WTC11 (cell line): ENCODE results near the gene MXRA8. TPM values are rescaled to one million over a fixed set of nuclear protein-coding genes. Genes with fewer than 3 reads are reported as not detected.

Source experiments
- ATAC-seq: fragments of 200-7000 bp; cut with Tn5 transposase; 2 replicates; pipeline ENCODE4 v1.10.0; 2021; ENCODE audit warnings: mild to moderate bottlenecking, moderate library complexity
- CTCF ChIA-PET: fragments of 300-600 bp; sonication (Branson Sonifier 250); formaldehyde crosslinking; loops from one replicate; lab custom pipeline; 2021; ENCODE audit warnings: antibody characterized with exemption; lab: Charles Lee
- POLR2A ChIA-PET: fragments of 350-600 bp; sonication (Branson Sonifier 250); formaldehyde crosslinking; loops from one replicate; lab custom pipeline; 2021; ENCODE audit warnings: antibody characterized with exemption; lab: Charles Lee
- DNase-seq: peaks from one replicate; pipeline ENCODE4 v3.0.0; 2021; ENCODE audit warnings: low spot score
- H3K27ac Mint-ChIP-seq: 2 replicates; pipeline ENCODE4 v1.8.0; 2021; ENCODE audit warnings: mixed read lengths
- H3K27me3 Mint-ChIP-seq: 2 replicates; pipeline ENCODE4 v1.8.0; 2021; ENCODE audit warnings: low read depth, mild to moderate bottlenecking, moderate library complexity, mixed read lengths
- H3K36me3 Mint-ChIP-seq: 2 replicates; pipeline ENCODE4 v1.8.0; 2021; ENCODE audit warnings: mixed read lengths
- H3K4me1 Mint-ChIP-seq: 2 replicates; pipeline ENCODE4 v1.8.0; 2022; ENCODE audit warnings: mixed read lengths
- H3K4me3 Mint-ChIP-seq: 2 replicates; pipeline ENCODE4 v1.8.0; 2021; ENCODE audit warnings: mild to moderate bottlenecking, moderate library complexity, mixed read lengths
- H3K9me3 Mint-ChIP-seq: 2 replicates; pipeline ENCODE4 v1.8.0; 2021; ENCODE audit warnings: mixed read lengths
- ESRRA ChIP-seq: sonication (generic); formaldehyde crosslinking; IDR thresholded peaks from 2 replicates; pipeline ENCODE4 v1.8.1; 2022; ENCODE audit warnings: mild to moderate bottlenecking, missing genetic modification reagents, borderline replicate concordance
- ETV6 ChIP-seq: sonication (generic); formaldehyde crosslinking; IDR thresholded peaks from 2 replicates; pipeline ENCODE4 v1.8.1; 2022; ENCODE audit warnings: mild to moderate bottlenecking, missing genetic modification reagents
- GTF2I ChIP-seq: fragments of 250-450 bp; sonication (Bioruptor Pico); conservative IDR thresholded peaks from 2 replicates; pipeline ENCODE4 v1.4.0; 2021; ENCODE audit warnings: mild to moderate bottlenecking
- MYBL2 ChIP-seq: sonication (generic); formaldehyde crosslinking; IDR thresholded peaks from 2 replicates; pipeline ENCODE4 v1.8.1; 2023; ENCODE audit warnings: mild to moderate bottlenecking, moderate library complexity, missing genetic modification reagents
- NFYB ChIP-seq: sonication (generic); formaldehyde crosslinking; conservative IDR thresholded peaks from 2 replicates; pipeline ENCODE4 v1.8.0; 2022; ENCODE audit warnings: low read depth, missing genetic modification reagents
- RELA ChIP-seq: sonication (generic); formaldehyde crosslinking; IDR thresholded peaks from 2 replicates; pipeline ENCODE4 v1.8.1; 2022; ENCODE audit warnings: missing genetic modification reagents, mild to moderate bottlenecking, borderline replicate concordance
- SP1 ChIP-seq: sonication (generic); formaldehyde crosslinking; conservative IDR thresholded peaks from 2 replicates; pipeline ENCODE4 v1.8.1; 2022; ENCODE audit warnings: missing genetic modification reagents
- TEAD1 ChIP-seq: sonication (generic); formaldehyde crosslinking; IDR thresholded peaks from 2 replicates; pipeline ENCODE4 v1.8.0; 2022; ENCODE audit warnings: mild to moderate bottlenecking, missing genetic modification reagents
- ZNF416 ChIP-seq: fragments of 250-450 bp; sonication (Bioruptor Pico); IDR thresholded peaks from 2 replicates; pipeline ENCODE4 v1.9.0; 2021; ENCODE audit warnings: mild to moderate bottlenecking, inconsistent platforms
- ZNF423 ChIP-seq: fragments of 250-450 bp; sonication (Bioruptor Pico); IDR thresholded peaks from 2 replicates; pipeline ENCODE4 v2.1.2; 2022; ENCODE audit warnings: mild to moderate bottlenecking, moderate library complexity
- total RNA-seq: library from RNA; stranded (reverse); gene quantifications from 3 replicates; pipeline ENCODE4 v1.2.3, GENCODE V29; 2021
- TF ChIP-seq, protein P1 (sequence below): sonication (generic); formaldehyde crosslinking; IDR thresholded peaks from 2 replicates; pipeline ENCODE4 v1.8.1; 2022; ENCODE audit warnings: low read depth, mild to moderate bottlenecking, moderate library complexity, missing genetic modification reagents, borderline replicate concordance
- TF ChIP-seq, protein P2 (sequence below): sonication (generic); formaldehyde crosslinking; IDR thresholded peaks from 2 replicates; pipeline ENCODE4 v1.8.0; 2022; ENCODE audit warnings: mild to moderate bottlenecking, missing genetic modification reagents
- TF ChIP-seq, protein P3 (sequence below): sonication (generic); formaldehyde crosslinking; IDR thresholded peaks from 2 replicates; pipeline ENCODE4 v1.8.0; 2023; ENCODE audit warnings: mild to moderate bottlenecking, missing genetic modification reagents
- TF ChIP-seq, protein P4 (sequence below): sonication (generic); formaldehyde crosslinking; IDR thresholded peaks from 2 replicates; pipeline ENCODE4 v1.8.0; 2022; ENCODE audit warnings: mild to moderate bottlenecking, missing genetic modification reagents
- TF ChIP-seq, protein P5 (sequence below): sonication (generic); formaldehyde crosslinking; IDR thresholded peaks from 2 replicates; pipeline ENCODE4 v1.8.0; 2023; ENCODE audit warnings: missing genetic modification reagents
- TF ChIP-seq, protein P6 (sequence below): fragments of 250-450 bp; sonication (Bioruptor Pico); conservative IDR thresholded peaks from 2 replicates; pipeline ENCODE4 v1.9.0; 2021; ENCODE audit warnings: mild to moderate bottlenecking
- TF ChIP-seq, protein P7 (sequence below): sonication (generic); formaldehyde crosslinking; IDR thresholded peaks from 2 replicates; pipeline ENCODE4 v1.8.1; 2023; ENCODE audit warnings: mild to moderate bottlenecking, missing genetic modification reagents

The MXRA8 gene
- total RNA-seq, 1 experiment from 2014 or later = 6.7 TPM

DNA sequence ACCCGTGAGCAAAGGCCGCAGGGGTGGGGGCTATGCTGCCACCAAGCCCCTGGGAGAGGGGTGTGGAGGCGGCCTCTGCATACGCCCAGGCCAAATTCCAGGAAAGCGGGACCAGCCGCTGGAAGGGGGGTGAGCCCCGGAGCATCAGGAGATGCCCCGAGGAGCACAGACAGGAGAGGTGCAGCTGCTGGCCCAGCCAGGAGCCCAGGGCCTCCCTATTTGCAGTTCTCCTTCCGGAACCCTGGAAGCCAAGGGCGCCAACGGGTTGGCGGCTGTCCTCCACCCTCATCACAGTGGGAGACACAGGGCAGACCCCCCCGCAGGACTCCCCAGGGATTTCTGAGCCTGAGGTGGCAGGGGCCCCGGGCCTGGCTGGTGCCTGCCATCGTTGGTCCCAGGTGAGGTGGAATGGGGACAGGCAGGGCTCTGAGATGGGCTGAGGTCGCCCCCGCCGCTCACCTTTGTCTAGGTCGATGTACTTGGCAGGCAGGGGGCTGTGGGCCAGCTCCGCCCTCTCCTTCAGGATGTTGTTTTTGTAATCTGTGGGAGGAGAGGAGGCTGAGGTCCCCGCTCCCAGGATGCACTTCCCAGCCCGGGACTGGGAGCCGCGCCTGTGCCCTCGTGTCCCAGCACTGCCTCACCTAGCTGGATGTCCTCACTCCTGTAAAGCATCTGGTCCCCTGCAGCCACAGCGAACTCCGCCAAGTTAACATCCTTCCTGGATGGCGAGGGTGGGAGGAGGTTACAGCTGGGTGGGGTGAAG lies 4.8 kb downstream of the MXRA8 start (continued):
- 0 out of 2 replicates have a peak, but pooled peaks have one; percentile 11 for TF ChIP-seq MYBL2 (CRISPR knock-in tag)
- TF ChIP-seq TEAD1 (CRISPR knock-in tag) = peak; percentile 73; the same call in 1 of the 2 replicates
- TF ChIP-seq GTF2I = no peak
- TF ChIP-seq, protein P1, sequence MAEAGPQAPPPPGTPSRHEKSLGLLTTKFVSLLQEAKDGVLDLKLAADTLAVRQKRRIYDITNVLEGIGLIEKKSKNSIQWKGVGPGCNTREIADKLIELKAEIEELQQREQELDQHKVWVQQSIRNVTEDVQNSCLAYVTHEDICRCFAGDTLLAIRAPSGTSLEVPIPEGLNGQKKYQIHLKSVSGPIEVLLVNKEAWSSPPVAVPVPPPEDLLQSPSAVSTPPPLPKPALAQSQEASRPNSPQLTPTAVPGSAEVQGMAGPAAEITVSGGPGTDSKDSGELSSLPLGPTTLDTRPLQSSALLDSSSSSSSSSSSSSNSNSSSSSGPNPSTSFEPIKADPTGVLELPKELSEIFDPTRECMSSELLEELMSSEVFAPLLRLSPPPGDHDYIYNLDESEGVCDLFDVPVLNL (CRISPR knock-in tag) = 0 out of 2 replicates have a peak, but pooled peaks have one; percentile 22
- TF ChIP-seq, protein P2, sequence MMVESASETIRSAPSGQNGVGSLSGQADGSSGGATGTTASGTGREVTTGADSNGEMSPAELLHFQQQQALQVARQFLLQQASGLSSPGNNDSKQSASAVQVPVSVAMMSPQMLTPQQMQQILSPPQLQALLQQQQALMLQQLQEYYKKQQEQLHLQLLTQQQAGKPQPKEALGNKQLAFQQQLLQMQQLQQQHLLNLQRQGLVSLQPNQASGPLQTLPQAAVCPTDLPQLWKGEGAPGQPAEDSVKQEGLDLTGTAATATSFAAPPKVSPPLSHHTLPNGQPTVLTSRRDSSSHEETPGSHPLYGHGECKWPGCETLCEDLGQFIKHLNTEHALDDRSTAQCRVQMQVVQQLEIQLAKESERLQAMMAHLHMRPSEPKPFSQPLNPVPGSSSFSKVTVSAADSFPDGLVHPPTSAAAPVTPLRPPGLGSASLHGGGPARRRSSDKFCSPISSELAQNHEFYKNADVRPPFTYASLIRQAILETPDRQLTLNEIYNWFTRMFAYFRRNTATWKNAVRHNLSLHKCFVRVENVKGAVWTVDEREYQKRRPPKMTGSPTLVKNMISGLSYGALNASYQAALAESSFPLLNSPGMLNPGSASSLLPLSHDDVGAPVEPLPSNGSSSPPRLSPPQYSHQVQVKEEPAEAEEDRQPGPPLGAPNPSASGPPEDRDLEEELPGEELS = peak; percentile 34; the same call in 1 of the 2 replicates
- no peak for TF ChIP-seq SP1
- TF ChIP-seq ETV6 (CRISPR knock-in tag) = peak; percentile 61; the same call in 1 of the 2 replicates
- TF ChIP-seq ESRRA (CRISPR knock-in tag) = no peak
- TF ChIP-seq, protein P3, sequence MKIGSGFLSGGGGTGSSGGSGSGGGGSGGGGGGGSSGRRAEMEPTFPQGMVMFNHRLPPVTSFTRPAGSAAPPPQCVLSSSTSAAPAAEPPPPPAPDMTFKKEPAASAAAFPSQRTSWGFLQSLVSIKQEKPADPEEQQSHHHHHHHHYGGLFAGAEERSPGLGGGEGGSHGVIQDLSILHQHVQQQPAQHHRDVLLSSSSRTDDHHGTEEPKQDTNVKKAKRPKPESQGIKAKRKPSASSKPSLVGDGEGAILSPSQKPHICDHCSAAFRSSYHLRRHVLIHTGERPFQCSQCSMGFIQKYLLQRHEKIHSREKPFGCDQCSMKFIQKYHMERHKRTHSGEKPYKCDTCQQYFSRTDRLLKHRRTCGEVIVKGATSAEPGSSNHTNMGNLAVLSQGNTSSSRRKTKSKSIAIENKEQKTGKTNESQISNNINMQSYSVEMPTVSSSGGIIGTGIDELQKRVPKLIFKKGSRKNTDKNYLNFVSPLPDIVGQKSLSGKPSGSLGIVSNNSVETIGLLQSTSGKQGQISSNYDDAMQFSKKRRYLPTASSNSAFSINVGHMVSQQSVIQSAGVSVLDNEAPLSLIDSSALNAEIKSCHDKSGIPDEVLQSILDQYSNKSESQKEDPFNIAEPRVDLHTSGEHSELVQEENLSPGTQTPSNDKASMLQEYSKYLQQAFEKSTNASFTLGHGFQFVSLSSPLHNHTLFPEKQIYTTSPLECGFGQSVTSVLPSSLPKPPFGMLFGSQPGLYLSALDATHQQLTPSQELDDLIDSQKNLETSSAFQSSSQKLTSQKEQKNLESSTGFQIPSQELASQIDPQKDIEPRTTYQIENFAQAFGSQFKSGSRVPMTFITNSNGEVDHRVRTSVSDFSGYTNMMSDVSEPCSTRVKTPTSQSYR = 0 out of 2 replicates have a peak, but pooled peaks have one; percentile 33
- TF ChIP-seq, protein P4, sequence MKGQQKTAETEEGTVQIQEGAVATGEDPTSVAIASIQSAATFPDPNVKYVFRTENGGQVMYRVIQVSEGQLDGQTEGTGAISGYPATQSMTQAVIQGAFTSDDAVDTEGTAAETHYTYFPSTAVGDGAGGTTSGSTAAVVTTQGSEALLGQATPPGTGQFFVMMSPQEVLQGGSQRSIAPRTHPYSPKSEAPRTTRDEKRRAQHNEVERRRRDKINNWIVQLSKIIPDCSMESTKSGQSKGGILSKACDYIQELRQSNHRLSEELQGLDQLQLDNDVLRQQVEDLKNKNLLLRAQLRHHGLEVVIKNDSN (CRISPR knock-in tag) = 0 out of 2 replicates have a peak, but pooled peaks have one; percentile 28
- TF ChIP-seq, protein P5, sequence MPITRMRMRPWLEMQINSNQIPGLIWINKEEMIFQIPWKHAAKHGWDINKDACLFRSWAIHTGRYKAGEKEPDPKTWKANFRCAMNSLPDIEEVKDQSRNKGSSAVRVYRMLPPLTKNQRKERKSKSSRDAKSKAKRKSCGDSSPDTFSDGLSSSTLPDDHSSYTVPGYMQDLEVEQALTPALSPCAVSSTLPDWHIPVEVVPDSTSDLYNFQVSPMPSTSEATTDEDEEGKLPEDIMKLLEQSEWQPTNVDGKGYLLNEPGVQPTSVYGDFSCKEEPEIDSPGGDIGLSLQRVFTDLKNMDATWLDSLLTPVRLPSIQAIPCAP = no peak

DNA sequence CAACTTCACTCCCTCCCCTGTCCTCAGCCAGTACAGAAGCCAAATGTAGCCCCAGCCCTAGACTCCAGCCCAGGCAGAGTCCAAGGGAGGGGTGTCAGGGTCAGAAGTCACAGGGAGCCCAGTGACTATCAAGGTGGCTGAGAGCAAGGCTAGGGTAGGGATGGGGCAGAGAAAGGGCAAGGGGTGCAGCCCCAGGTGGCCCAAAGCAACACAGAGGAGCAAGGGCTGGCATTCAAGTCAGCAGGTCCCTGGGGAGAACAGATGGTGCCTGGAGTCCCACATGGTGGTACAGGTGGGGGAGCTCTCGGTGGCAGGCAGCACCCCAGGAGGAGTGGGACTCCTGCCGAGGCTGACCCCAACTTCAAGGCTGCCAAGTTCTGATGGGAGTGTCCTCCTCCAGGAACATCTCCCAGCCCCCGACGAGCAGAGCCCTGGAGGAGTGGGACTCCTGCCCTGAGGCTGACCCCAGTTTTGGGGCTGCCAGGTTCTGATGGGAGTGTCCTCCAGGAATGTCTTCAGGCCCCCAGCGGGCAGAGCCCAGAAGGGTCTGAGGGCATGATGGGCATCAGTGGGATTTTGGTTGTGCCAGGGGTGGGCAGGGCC lies 5.5 kb downstream of the MXRA8 start:
- DNase-seq (no peak), ATAC-seq (no peak)
- Mint-ChIP-seq H3K9me3 (no peaks in the 10 kb centered on the region), H3K27ac (no peak overlapping the region; the same call in 1 of the 2 replicates), H3K36me3 (no peaks in the 10 kb centered on the region), H3K4me3 (peak overlapping the region; percentile 73), H3K27me3 (peaks cover 17% of the 10 kb centered on the region), H3K4me1 (peaks cover 21% of the 10 kb centered on the region)
- POLR2A ChIA-PET = no interaction called here
- CTCF ChIA-PET = interaction anchor here (1.0 to 1.9 kb wide), 4 partner anchors 19 to 61 kb away, joined by 3 to 10 read pairs (median 4); no protein-coding TSS in a partner anchor
- TF ChIP-seq NFYB (CRISPR knock-in tag) = no peak
- 0 out of 2 replicates have a peak, but pooled peaks have one; percentile 55 for TF ChIP-seq RELA (CRISPR knock-in tag)
- TF ChIP-seq, protein P6, sequence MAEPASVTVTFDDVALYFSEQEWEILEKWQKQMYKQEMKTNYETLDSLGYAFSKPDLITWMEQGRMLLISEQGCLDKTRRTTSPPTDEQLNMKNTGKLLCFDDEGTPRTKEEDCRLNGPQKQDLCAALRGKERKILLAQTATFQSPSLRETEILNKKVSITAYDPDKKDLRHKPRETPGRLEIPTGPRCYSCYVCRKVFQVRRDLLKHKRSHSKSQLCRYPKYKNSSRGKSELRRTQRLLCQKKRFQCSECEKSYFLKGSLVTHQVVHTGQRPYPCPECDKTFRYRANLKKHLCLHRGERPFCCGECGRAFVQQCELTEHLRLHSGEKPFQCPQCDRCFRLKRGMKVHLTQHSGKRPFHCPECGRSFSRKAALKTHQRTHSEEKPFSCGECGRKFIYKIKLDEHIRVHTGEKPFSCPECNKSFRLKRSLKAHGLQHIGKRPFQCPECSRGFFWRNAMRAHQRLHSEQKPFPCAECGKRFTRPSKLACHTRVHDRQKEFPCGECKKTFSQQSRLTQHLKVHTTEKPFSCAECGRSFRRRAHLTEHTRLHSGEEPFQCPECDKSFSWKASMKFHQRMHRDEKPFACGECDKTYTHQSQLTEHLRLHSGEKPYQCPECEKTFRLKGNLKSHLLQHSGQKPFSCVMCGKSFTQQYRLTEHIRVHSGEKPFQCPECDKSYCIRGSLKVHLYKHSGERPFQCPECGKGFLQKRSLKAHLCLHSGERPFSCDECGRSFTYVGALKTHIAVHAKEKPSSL (CRISPR knock-in tag) = no peak
- TF ChIP-seq, protein P7, sequence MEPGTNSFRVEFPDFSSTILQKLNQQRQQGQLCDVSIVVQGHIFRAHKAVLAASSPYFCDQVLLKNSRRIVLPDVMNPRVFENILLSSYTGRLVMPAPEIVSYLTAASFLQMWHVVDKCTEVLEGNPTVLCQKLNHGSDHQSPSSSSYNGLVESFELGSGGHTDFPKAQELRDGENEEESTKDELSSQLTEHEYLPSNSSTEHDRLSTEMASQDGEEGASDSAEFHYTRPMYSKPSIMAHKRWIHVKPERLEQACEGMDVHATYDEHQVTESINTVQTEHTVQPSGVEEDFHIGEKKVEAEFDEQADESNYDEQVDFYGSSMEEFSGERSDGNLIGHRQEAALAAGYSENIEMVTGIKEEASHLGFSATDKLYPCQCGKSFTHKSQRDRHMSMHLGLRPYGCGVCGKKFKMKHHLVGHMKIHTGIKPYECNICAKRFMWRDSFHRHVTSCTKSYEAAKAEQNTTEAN (CRISPR knock-in tag) = 0 out of 2 replicates have a peak, but pooled peaks have one; percentile 35
- TF ChIP-seq ZNF416 = no peak
- 0 out of 2 replicates have a peak, but pooled peaks have one; percentile 13 for TF ChIP-seq ZNF423 (CRISPR knock-in tag)
- no peak for TF ChIP-seq ESRRA (CRISPR knock-in tag)
